Ectodermal cell (in vitro differentiated cells): ENCODE measurements around the gene RBM4. TPM values are rescaled to one million over a fixed set of nuclear protein-coding genes. Genes with fewer than 3 reads are reported as not detected.
A peak's percentile ranks its signal among the peaks of the same experiment; 100 is the strongest.
"Not testable (repeated sequence)": the region's sequence is repeated elsewhere in the genome, so short reads cannot be mapped to it uniquely, and the experiment has no call there.

Experiments
- H3K27ac ChIP-seq: 2 replicates; pipeline ENCODE4 v1.7.0; 2013; ENCODE audit warnings: mild to moderate bottlenecking, low read depth, low read length; ENCODE audit not compliant: insufficient read depth, poor library complexity, severe bottlenecking
- H3K27me3 ChIP-seq: 2 replicates; pipeline ENCODE4 v1.7.0; 2013; ENCODE audit warnings: mild to moderate bottlenecking, low read length; ENCODE audit not compliant: insufficient read depth, control insufficient read depth, poor library complexity, severe bottlenecking
- H3K36me3 ChIP-seq: one replicate; pipeline ENCODE4 v1.7.0; 2013; ENCODE audit warnings: low read length; ENCODE audit not compliant: control insufficient read depth, insufficient read depth
- H3K4me1 ChIP-seq: one replicate; pipeline ENCODE4 v1.7.0; 2013; ENCODE audit warnings: low read length; ENCODE audit not compliant: control insufficient read depth, insufficient read depth
- H3K4me3 ChIP-seq: 2 replicates; pipeline ENCODE4 v1.7.0; 2013; ENCODE audit warnings: low read depth, low read length, control low read depth; ENCODE audit not compliant: insufficient read depth
- H3K9me3 ChIP-seq: 2 replicates; pipeline ENCODE4 v1.7.0; 2013; ENCODE audit warnings: mild to moderate bottlenecking, low read length, moderate library complexity; ENCODE audit not compliant: control insufficient read depth
- WGBS, 2 experiments: methylation state at CpG; one replicate each; pipeline ENCODE4 v1.1.7; 2013; ENCODE audit warnings: missing lambda C conversion rate in 2 of 2; 5-methylcytosine and 5-hydroxymethylcytosine counted together
- polyA plus RNA-seq, 4 experiments: library from polyadenylated mRNA; stranded (reverse); fragments of 50-300 nt; gene quantifications; one replicate each; pipeline ENCODE4 v1.2.3, GENCODE V29; 2013

RBM4 gene, protein sequence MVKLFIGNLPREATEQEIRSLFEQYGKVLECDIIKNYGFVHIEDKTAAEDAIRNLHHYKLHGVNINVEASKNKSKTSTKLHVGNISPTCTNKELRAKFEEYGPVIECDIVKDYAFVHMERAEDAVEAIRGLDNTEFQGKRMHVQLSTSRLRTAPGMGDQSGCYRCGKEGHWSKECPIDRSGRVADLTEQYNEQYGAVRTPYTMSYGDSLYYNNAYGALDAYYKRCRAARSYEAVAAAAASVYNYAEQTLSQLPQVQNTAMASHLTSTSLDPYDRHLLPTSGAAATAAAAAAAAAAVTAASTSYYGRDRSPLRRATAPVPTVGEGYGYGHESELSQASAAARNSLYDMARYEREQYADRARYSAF
- polyA plus RNA-seq (2013, experiment 1 of 4), result 228 TPM
- 223 TPM for polyA plus RNA-seq (2013, experiment 2 of 4)
- polyA plus RNA-seq (2013, experiment 3 of 4), result 188 TPM
- 230 TPM for polyA plus RNA-seq (2013, experiment 4 of 4)

DNA sequence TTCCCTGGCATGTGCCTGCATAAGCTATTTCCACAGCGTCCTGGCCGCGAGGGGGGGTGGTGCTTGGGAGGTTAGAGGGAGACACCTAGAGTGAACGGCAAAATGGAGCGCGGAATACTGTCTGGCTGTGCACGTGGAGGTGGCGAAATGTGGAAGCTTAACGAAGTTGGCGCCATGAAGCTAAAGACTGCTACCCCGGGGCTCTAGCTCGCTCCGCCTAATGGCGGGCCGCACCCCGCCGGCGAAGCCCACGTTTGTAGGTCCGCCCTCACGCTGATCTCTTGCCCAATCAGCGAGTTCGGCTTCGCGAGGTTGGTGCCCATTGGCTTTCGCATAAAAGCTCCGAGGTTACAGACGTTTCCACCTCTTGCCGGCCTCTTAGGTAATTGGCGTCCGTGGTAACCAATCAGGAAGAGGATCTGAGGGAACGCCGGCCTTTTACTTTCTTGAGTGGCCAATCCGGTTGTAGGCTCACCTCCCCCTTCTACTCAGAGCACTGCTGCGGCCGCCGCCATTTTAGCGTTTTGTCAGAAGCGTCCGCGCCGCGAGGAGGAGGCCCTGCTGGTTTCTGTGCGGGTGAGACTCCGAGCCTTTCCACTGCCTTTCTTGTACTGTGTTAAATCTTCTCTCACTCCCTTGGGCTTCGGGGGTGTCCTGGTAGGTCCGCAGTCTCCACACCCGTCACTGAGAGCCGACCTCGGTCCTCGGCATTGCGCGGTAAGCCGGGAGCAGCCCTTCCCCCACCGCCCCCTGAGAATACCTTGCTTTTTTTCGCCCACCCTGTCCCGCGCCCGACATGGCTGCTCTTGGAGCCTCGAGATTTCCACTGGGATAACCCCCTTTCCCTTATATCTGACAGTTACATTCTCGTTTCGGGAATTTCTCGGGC, at the start of gene RBM4:
RBM4 (plus strand) TSS at position 527 of the 889 bp plus-strand sequence. CDS start 1,009 bp downstream, outside the sequence.
- H3K27me3 ChIP-seq, result no peaks in the 10 kb centered on the region
- H3K36me3 ChIP-seq, result peaks cover 26% of the 10 kb centered on the region
- H3K4me3 ChIP-seq, result peak within 1 kb of the TSS; percentile 79
- WGBS, 2 experiments, result 0 to 1% methylated on average over 63 of the region's 63 CpGs
- H3K9me3 ChIP-seq, result no peaks in the 10 kb centered on the region
- H3K4me1 ChIP-seq, result peaks cover 29% of the 10 kb centered on the region
- peak within 1 kb of the TSS; percentile 93 for H3K27ac ChIP-seq

DNA sequence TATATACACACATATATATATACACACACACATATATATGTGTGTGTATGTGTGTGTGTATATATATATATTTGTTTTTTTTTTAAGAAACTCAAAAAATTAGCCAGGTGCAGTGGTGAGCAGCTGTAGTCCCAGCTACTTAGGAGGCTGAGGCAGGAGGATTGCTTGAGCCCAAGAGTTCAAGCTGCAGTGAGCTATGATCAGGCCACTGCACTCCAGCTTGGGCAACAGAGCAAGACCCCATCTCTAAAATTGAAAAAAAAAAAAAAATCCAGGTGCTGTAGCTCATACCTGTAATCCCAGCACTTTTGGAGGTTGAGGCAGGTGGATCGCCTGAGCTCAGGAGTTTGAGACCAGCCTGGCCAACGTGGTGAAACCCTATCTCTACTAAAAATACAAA, 49.2 kb upstream of the RBM4 start:
- WGBS, 2 experiments, result 63 to 68% methylated on average over 2 of the region's 2 CpGs

DNA sequence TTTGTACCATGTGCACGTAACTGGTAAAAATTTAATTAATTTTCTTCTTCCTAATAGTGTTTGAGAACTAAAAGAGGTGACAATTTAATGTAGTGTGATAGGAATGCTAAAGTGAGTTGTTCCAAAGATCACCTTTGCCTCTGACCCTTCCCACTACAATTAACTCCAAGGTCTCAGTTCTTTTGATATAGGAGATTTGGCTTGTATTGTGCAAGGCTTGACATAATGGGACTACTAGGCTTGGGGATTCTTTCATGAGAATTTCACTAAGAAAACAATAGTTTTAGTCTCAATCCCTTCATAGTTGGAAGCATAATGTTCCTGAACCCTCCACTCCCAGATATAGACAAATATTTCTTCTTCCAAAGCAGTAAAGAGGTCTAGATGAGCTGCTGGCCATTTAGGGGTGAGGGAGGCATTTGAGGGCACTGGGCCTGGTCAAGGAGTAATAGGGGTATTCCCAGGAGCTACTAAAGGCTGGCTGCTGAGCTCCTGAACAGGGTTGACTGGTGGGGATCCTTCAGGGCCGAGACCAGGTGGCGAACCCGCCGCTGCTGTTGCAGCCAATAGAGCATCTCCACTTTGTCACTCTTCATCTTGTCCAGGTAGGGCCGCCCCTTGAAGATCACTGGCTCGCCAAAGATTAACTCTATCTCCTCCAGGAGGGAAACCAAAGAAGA, 48.4 kb upstream of the RBM4 start:
- Histone ChIP-seq H3K27ac (no peak overlapping the region), H3K9me3 (no peaks in the 10 kb centered on the region), H3K4me3 (no peak overlapping the region), H3K4me1 (peaks cover 7% of the 10 kb centered on the region), H3K27me3 (no peaks in the 10 kb centered on the region), H3K36me3 (no peaks in the 10 kb centered on the region)
- WGBS, 2 experiments, result 92 to 94% methylated on average over 6 to 7 of the region's 7 CpGs

More for the DNA sequence above, 49.2 kb upstream of the RBM4 start:
- not testable (repeated sequence) for H3K4me1 ChIP-seq, H3K27ac ChIP-seq, H3K27me3 ChIP-seq, H3K36me3 ChIP-seq, H3K4me3 ChIP-seq, H3K9me3 ChIP-seq

DNA sequence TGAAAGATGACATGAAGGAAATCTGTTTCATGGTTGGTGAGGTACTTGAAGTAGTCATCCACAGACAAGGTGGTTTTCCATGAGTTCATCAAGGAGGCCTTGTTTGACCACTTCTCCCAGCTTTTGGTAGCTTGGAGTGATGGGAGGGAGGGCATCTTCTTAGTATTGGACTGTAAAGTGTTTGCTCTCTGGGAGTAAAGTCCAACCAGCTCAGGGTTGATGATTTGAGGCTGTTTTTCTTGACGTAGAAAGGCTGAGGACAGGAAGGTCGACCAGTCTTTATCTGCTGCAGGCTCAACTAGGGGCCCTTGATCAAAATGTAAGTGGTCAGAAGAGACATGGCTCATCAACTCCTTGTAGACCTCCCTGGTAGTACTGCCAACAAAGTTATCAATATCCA, 47.3 kb upstream of the RBM4 start:
- Histone ChIP-seq H3K4me1 (peaks cover 7% of the 10 kb centered on the region), H3K9me3 (no peaks in the 10 kb centered on the region), H3K36me3 (no peaks in the 10 kb centered on the region), H3K27ac (no peak overlapping the region), H3K4me3 (no peak overlapping the region), H3K27me3 (no peaks in the 10 kb centered on the region)
- 88 to 89% methylated on average over 2 of the region's 2 CpGs for WGBS, 2 experiments

DNA sequence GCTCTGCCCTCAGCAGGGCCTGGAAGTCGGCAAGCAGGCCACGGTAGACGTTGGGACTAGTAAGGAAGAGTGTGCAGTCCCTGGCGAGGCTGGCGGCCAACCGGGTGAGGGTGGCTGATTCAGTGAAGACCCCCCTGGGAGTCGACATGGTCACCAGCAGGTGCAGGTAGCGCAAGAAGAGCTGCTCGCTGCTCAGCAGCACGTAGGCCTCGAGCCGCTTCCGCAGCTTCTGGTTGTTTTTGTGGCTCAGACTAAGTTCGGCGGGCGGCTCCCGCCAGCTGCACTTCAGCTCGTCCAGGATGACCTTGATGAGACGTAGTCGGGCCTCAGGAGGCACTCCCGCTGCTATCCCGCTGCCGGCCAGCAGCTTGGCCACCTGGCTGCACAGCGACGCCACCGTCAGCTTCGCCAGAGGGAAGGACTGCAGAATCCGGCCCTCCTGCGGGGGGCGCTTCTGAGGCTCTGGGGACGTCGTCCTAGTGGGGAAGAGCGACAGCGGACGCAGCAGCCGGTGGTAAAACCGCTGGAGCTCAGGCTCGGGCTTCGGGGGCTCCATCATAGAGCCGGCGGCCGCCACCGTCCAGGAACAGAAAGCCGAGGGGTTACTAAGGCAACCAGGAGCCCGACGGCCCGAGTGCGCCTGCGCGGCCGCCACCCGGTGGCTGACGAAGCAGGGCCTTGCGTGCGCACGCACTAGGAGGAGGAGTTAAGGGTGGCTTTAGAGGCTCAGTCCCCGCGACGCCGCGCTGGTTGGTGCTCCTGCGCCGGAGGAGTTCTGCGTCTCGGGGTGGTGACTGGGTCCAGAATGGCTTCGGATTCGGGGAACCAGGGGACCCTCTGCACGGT, 45.8 kb upstream of the RBM4 start, which contains the start of the genes CCDC87 and CCS:
CCDC87 (minus strand) TSS at position 607 of the 846 bp plus-strand sequence; CDS start at position 559, 48 bp downstream.
CCS (plus strand) TSS at position 729 of the 846 bp plus-strand sequence; CDS start at position 806, 77 bp downstream.
- Histone ChIP-seq H3K27ac (no peak within 1 kb of the TSS), H3K9me3 (no peaks in the 10 kb centered on the region), H3K36me3 (no peaks in the 10 kb centered on the region), H3K4me3 (peak within 1 kb of the TSS; percentile 55), H3K27me3 (no peaks in the 10 kb centered on the region), H3K4me1 (peaks cover 7% of the 10 kb centered on the region)
- 17 to 18% methylated on average over 68 of the region's 68 CpGs for whole genome bisulfite sequencing, 2 experiments

DNA sequence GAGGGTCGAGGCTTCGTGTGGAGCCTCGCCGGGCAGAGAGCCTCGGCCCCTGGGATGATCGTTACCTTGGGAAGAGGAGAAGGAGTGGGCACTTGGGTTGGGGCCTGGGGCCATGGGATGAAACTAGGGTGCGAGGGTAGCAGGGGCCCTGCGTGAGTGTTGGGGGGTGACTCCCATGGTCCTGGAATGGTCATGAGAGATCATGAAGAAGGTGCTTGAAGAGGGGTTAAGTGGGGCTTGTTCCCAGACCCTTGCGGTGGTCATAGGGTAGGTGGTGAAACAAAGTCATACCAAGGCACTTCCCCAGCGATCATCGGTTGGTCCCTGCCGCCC, 45.2 kb upstream of the RBM4 start:
- WGBS, 2 experiments, result 24 to 29% methylated on average over 12 of the region's 12 CpGs
- Histone ChIP-seq H3K4me1 (peaks cover 7% of the 10 kb centered on the region), H3K27me3 (no peaks in the 10 kb centered on the region), H3K36me3 (no peaks in the 10 kb centered on the region), H3K27ac (no peak overlapping the region), H3K4me3 (peak overlapping the region; percentile 55), H3K9me3 (no peaks in the 10 kb centered on the region)

DNA sequence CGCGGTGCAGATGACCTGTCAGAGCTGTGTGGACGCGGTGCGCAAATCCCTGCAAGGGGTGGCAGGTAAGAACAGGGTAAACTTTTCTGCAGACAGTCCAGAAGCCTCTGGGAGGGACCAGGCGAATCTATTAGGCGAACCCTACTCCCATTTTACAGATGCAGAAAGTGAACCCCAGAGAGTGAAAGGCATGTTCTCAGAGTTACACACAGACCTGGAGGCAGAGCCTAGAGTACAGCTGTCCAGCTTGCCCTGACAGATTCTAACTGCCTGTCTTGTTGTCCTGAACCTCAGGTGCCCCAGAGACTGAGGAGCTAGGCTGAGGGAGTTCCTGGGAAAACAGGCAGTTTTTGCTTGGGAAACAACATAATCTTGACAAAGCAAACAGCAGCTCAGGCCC, 44.9 kb upstream of the RBM4 start:
- Histone ChIP-seq H3K4me3 (peak overlapping the region; percentile 55), H3K27ac (no peak overlapping the region), H3K36me3 (no peaks in the 10 kb centered on the region), H3K27me3 (no peaks in the 10 kb centered on the region), H3K4me1 (peaks cover 7% of the 10 kb centered on the region), H3K9me3 (no peaks in the 10 kb centered on the region)
- 77 to 80% methylated on average over 7 of the region's 7 CpGs for WGBS, 2 experiments

DNA sequence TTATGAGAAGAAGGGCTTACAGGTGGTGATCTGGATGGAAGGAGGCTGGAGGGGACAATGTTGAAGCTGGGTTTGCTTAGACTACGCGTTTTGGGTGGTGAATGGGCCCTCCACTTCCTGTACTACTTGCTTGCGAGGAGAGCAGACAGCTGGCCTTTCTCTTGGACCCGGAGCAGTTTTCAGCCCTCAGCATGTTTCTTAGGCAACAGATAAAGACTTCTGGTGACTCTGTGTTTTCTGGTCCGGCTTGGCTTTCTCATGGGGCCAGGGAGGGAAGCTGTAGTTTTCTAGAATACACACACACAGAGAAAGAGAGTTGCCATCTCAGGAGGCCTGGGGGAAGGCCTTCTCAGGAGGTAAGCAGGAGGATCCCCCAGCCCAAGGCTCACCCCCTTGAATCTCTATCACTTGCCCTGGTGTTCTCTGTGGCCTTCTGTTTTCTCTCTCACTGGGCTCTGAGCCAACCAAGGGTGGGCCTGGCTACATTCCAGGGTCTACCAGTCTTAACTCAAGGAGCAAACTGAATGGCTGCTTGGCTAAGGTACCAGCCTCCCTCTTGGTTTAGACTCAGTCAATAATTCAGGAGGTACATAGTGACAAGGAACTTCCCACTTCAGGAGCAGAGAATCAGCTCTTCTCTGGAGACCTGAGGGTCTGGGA, 43.1 kb upstream of the RBM4 start:
- no peaks in the 10 kb centered on the region for H3K9me3 ChIP-seq
- WGBS, 2 experiments, result 94 to 97% methylated on average over 5 of the region's 5 CpGs

DNA sequence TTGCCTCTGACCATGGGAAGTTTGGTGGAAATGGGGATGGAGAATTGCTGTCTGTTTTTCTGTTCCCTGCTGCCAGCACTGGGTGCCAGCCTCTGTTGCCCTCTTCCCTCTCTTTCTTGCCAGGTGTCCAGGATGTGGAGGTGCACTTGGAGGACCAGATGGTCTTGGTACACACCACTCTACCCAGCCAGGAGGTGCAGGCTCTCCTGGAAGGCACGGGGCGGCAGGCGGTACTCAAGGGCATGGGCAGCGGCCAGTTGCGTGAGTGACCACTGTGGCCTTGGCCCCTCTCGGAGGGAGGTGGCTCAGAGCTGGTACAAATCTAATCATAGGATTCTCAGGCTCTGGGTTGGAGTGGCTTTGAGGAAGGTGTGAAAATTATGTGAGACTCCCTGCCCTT, 39.5 kb upstream of the RBM4 start:
- H3K27ac ChIP-seq, result no peak overlapping the region
- H3K9me3 ChIP-seq, result no peaks in the 10 kb centered on the region
- H3K4me3 ChIP-seq, result no peak overlapping the region
- H3K4me1 ChIP-seq, result no peaks in the 10 kb centered on the region
- H3K27me3 ChIP-seq, result no peaks in the 10 kb centered on the region
- 96 to 97% methylated on average over 6 of the region's 6 CpGs for WGBS, 2 experiments
- H3K36me3 ChIP-seq, result peaks cover 6% of the 10 kb centered on the region

More for the DNA sequence above, 43.1 kb upstream of the RBM4 start:
- Histone ChIP-seq H3K27ac (no peak overlapping the region), H3K36me3 (peaks cover 2% of the 10 kb centered on the region), H3K27me3 (no peaks in the 10 kb centered on the region), H3K4me3 (no peak overlapping the region), H3K4me1 (peaks cover 7% of the 10 kb centered on the region)
